GM23338 (cell line): ENCODE results near the gene COL1A1.
A peak's percentile ranks its signal among the peaks of the same experiment; 100 is the strongest.

ENCODE experiments used
- CREB1 ChIP-seq: fragments of 250-450 bp; sonication (Bioruptor Pico); IDR thresholded peaks from 2 replicates; pipeline ENCODE4 v1.5.0; 2020; ENCODE audit warnings: low read depth, mild to moderate bottlenecking, moderate library complexity
- CTCF ChIP-seq, 2 experiments: fragments of 200-600 bp in 1 of 2; sonication (generic) in 1 of 2; conservative IDR thresholded peaks; 2 replicates each; pipeline versions ENCODE4 v1.5.1 to v1.6.1; 2016 to 2017; ENCODE audit warnings: antibody characterized with exemption in 2 of 2, low read depth in 2 of 2, mild to moderate bottlenecking in 2 of 2, moderate library complexity in 1 of 2
- ETS1 ChIP-seq: IDR thresholded peaks from 2 replicates; pipeline ENCODE4 v1.6.1; 2016; ENCODE audit warnings: antibody characterized with exemption
- EZH2 ChIP-seq: fragments of 200-600 bp; sonication (generic); IDR thresholded peaks from one replicate; pipeline ENCODE4 v1.8.0; 2017; ENCODE audit warnings: antibody characterized with exemption, mild to moderate bottlenecking, low read depth; ENCODE audit not compliant: unreplicated experiment
- EZH2phosphoT487 ChIP-seq: fragments of 200-600 bp; sonication (generic); IDR thresholded peaks from one replicate; pipeline ENCODE4 v1.8.1; 2018; ENCODE audit warnings: antibody characterized with exemption; ENCODE audit not compliant: unreplicated experiment
- JUNB ChIP-seq: IDR thresholded peaks from one replicate; pipeline ENCODE4 v1.6.1; 2016; ENCODE audit warnings: antibody characterized with exemption; ENCODE audit not compliant: unreplicated experiment
- NANOG ChIP-seq: IDR thresholded peaks from 2 replicates; pipeline ENCODE4 v1.6.1; 2016; ENCODE audit warnings: antibody characterized with exemption, borderline replicate concordance
- POLR2AphosphoS5 ChIP-seq: IDR thresholded peaks from 2 replicates; pipeline ENCODE4 v1.6.1; 2016; ENCODE audit warnings: antibody characterized with exemption, low read depth
- REST ChIP-seq: IDR thresholded peaks from one replicate; pipeline ENCODE4 v1.6.1; 2018; ENCODE audit warnings: antibody characterized with exemption; ENCODE audit not compliant: unreplicated experiment
- STAT1 ChIP-seq: IDR thresholded peaks from one replicate; pipeline ENCODE4 v1.6.1; 2016; ENCODE audit warnings: antibody characterized with exemption; ENCODE audit not compliant: unreplicated experiment
- ZNF114 ChIP-seq: fragments of 250-450 bp; sonication (Bioruptor Pico); IDR thresholded peaks from 2 replicates; pipeline ENCODE4 v1.5.0; 2020; ENCODE audit warnings: mild to moderate bottlenecking, moderate library complexity
- ZNF331 ChIP-seq: fragments of 250-450 bp; sonication (Bioruptor Pico); IDR thresholded peaks from 2 replicates; pipeline ENCODE4 v1.5.0; 2020; ENCODE audit warnings: low read depth, mild to moderate bottlenecking, moderate library complexity
- ZNF462 ChIP-seq: fragments of 250-450 bp; sonication (Bioruptor Pico); IDR thresholded peaks from 2 replicates; pipeline ENCODE4 v1.5.0; 2020; ENCODE audit warnings: mild to moderate bottlenecking, moderate library complexity

GRCh38 chr17:50194934-50195865 is 6.2 kb downstream of the COL1A1 start:
- peak; percentile 8 to 27; a peak in 2 of 4 replicates for TF ChIP-seq CTCF (conservative IDR thresholded peaks at IDR 0.05; ENCODE audit: low read depth in 2 of 2)
- no peak for TF ChIP-seq POLR2AphosphoS5
- no peak for TF ChIP-seq ZNF114
- no peak for TF ChIP-seq EZH2
- TF ChIP-seq JUNB: no peak
- TF ChIP-seq REST: no peak
- TF ChIP-seq EZH2phosphoT487: no peak
- TF ChIP-seq CREB1 (CRISPR knock-in tag): no peak
- no peak for TF ChIP-seq ETS1
- no peak for TF ChIP-seq ZNF331
- no peak for TF ChIP-seq STAT1
- TF ChIP-seq ZNF462 (CRISPR knock-in tag): no peak
- TF ChIP-seq NANOG: no peak
